Measurements from ENCODE around the gene SLC22A3. TPM values are rescaled to one million over a fixed set of nuclear protein-coding genes. Genes with fewer than 3 reads are reported as not detected.

Gene SLC22A3
- total RNA-seq, 2 experiments from 2014 or later: not detected

DNA sequence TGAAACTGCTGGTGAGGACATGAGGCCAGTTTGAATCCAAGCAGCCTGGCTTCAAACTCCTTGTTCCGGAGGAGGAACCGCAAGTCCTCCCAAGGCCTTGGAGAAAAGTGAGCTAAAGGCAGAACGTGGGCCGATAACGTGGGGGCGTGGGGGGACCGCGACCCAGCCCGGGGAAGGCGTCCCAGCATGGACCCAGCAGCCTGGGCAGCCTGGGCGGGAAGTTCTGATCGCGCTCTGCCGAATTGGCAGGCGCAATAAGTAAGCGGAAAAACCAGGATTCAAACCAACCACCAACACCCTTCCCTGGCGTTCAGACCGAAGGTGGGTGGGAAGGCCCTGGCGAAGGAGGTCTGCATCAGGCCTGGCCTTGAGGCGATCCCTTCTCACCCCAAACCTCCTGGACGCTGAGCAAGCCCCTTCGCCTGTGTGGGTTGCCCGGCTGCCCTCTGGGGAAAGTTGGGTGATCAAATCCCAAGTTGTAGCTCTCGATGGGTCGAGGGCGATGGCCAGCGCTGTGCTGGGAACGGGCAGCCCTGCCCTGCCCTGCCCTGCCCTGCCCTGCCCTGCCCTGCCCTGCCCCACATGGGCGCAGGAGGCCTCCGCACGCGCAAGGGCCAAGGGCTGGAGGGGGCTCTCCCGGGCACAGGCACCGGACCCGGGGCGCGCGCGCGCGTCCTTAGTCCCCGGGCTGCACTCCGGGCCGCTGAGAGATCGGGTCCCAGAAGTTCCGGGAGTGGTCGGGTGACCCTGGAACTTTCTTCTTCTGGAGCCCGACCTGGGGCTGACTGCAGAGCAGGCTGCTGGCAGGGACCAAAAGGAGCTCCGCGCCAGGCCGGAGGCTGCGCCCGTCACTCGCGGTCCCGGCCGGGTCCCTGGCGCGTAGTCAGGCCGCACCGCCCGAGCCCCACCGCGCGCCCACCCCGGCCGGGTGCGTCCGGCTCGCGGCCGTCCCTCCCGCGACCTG is 637 bp upstream of the SLC22A3 start:
- H3K9me2 ChIP-seq (ENCODE audit: insufficient read depth, low read length): no peaks in the 10 kb centered on the region
- TF ChIP-seq, protein P1, sequence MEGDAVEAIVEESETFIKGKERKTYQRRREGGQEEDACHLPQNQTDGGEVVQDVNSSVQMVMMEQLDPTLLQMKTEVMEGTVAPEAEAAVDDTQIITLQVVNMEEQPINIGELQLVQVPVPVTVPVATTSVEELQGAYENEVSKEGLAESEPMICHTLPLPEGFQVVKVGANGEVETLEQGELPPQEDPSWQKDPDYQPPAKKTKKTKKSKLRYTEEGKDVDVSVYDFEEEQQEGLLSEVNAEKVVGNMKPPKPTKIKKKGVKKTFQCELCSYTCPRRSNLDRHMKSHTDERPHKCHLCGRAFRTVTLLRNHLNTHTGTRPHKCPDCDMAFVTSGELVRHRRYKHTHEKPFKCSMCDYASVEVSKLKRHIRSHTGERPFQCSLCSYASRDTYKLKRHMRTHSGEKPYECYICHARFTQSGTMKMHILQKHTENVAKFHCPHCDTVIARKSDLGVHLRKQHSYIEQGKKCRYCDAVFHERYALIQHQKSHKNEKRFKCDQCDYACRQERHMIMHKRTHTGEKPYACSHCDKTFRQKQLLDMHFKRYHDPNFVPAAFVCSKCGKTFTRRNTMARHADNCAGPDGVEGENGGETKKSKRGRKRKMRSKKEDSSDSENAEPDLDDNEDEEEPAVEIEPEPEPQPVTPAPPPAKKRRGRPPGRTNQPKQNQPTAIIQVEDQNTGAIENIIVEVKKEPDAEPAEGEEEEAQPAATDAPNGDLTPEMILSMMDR (conservative IDR thresholded peaks at IDR 0.05; ENCODE audit: low read length): no peak
- no peak for TF ChIP-seq EZH2phosphoT487 (IDR thresholded peaks at IDR 0.05; ENCODE audit: borderline replicate concordance, low read depth, low read length)
- no peak overlapping the region for H3K4me3 ChIP-seq (ENCODE audit: low read depth, low read length, poor library complexity, severe bottlenecking)
- DNase-seq (ENCODE audit: low spot score): no peak
- no peaks in the 10 kb centered on the region for H4K20me1 ChIP-seq (ENCODE audit: insufficient read depth, low read length)
- no peak overlapping the region for H3K4me2 ChIP-seq (ENCODE audit: low read length)
- H3K36me3 ChIP-seq (ENCODE audit: insufficient read depth, low read length): no peaks in the 10 kb centered on the region
- intact Hi-C loops (cut with micrococcal nuclease; ENCODE audit: unreplicated experiment): no loop called here
- ChIA-PET CTCF (ENCODE audit: unreplicated experiment) (no interaction called here), POLR2A (no interaction called here)
- no peaks in the 10 kb centered on the region for H3K4me1 ChIP-seq (ENCODE audit: insufficient read depth, low read length, poor library complexity, severe bottlenecking)
- BruUV-seq (replicated peaks): no TSS peak
- no peaks in the 10 kb centered on the region for H3K79me2 ChIP-seq (ENCODE audit: insufficient read depth, low read depth, low read length)
- no peaks in the 10 kb centered on the region for H3K9me3 ChIP-seq (ENCODE audit: low read length)
- no peak overlapping the region for H3K27ac ChIP-seq (ENCODE audit: low read depth, low read length, poor library complexity, severe bottlenecking)
- no peak overlapping the region for H2AFZ ChIP-seq (ENCODE audit: low read length)

DNA sequence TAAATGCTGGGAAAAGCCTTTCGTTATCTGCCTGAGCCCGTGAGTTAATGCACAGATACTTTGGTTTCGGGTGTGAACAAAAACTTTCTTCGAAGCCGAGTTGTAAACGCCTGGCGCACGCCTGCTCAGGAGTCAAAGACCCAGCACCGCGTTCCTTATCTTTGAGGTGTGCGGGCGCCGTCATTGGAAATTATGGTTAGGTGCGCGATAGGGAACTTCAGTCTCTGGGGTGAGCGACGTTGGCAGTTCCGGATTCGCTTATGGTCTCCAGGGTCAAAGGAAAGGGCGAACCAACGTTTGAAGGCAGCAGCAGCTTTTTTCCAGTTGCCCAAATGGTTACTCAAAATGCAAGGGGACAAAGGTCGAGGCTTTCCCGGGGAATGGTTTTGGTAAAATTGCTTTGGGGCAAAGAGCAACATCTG is 853 bp downstream of the SLC22A3 start:
- no peak overlapping the region for H3K4me3 ChIP-seq (ENCODE audit: low read depth, low read length, poor library complexity, severe bottlenecking)
- no peak overlapping the region for H3K4me2 ChIP-seq (ENCODE audit: low read length)
- no TSS peak for BruUV-seq (replicated peaks)
- H3K9me3 ChIP-seq (ENCODE audit: low read length): no peaks in the 10 kb centered on the region
- no peak overlapping the region for H3K27ac ChIP-seq (ENCODE audit: low read depth, low read length, poor library complexity, severe bottlenecking)
- DNase-seq (ENCODE audit: low spot score): no peak
- TF ChIP-seq, protein P1 (conservative IDR thresholded peaks at IDR 0.05; ENCODE audit: low read length): no peak
- TF ChIP-seq EZH2phosphoT487 (IDR thresholded peaks at IDR 0.05; ENCODE audit: borderline replicate concordance, low read depth, low read length): no peak
- H3K9me2 ChIP-seq (ENCODE audit: insufficient read depth, low read length): no peaks in the 10 kb centered on the region
- no peaks in the 10 kb centered on the region for H4K20me1 ChIP-seq (ENCODE audit: insufficient read depth, low read length)
- no peaks in the 10 kb centered on the region for H3K36me3 ChIP-seq (ENCODE audit: insufficient read depth, low read length)
- CTCF ChIA-PET (ENCODE audit: unreplicated experiment): no interaction called here
- no peaks in the 10 kb centered on the region for H3K79me2 ChIP-seq (ENCODE audit: insufficient read depth, low read depth, low read length)
- POLR2A ChIA-PET: interaction anchor here (0.6 kb wide), 1 partner anchor 8 kb away, joined by 3 read pairs; no protein-coding TSS in a partner anchor
- no peak overlapping the region for H2AFZ ChIP-seq (ENCODE audit: low read length)
- H3K4me1 ChIP-seq (ENCODE audit: insufficient read depth, low read length, poor library complexity, severe bottlenecking): no peaks in the 10 kb centered on the region
- intact Hi-C loops (cut with micrococcal nuclease; ENCODE audit: unreplicated experiment): no loop called here

DNA sequence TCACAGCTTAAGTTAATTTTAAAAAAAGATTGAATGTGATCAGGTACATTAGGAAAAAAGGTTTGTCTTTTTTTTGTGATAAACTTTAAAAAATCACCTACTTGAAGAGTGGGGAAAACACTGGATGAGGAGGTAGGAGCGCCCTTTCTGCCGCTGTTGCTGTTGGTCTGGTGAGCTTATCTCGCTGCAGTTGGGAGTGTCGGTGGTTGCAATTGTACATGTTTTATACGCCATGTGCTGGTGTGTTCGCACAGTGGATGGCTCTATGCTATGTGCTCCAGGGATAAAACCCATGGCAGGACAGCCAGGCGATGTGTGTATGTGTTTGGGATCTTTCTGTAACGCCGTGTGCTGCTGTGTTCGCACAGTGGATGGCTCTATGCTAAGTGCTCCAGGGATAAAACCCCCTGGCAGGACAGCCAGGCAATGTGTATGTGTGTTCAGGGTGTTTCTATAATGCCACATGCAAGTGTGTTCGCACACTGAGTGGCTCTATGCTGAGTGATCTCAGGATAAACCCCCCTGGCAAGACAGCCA is 1.7 kb downstream of the SLC22A3 start:
- no peak overlapping the region for H3K4me2 ChIP-seq (ENCODE audit: low read length)
- H3K4me1 ChIP-seq (ENCODE audit: insufficient read depth, low read length, poor library complexity, severe bottlenecking): no peaks in the 10 kb centered on the region
- no peaks in the 10 kb centered on the region for H3K79me2 ChIP-seq (ENCODE audit: insufficient read depth, low read depth, low read length)
- H3K4me3 ChIP-seq (ENCODE audit: low read depth, low read length, poor library complexity, severe bottlenecking): no peak overlapping the region
- POLR2A ChIA-PET: interaction anchor here (0.6 kb wide), 1 partner anchor 9 kb away, joined by 3 read pairs; no protein-coding TSS in a partner anchor
- H2AFZ ChIP-seq (ENCODE audit: low read length): no peak overlapping the region
- TF ChIP-seq, protein P1 (conservative IDR thresholded peaks at IDR 0.05; ENCODE audit: low read length): no peak
- no peak for TF ChIP-seq EZH2phosphoT487 (IDR thresholded peaks at IDR 0.05; ENCODE audit: borderline replicate concordance, low read depth, low read length)
- no peaks in the 10 kb centered on the region for H3K36me3 ChIP-seq (ENCODE audit: insufficient read depth, low read length)
- no TSS peak for BruUV-seq (replicated peaks)
- no peaks in the 10 kb centered on the region for H4K20me1 ChIP-seq (ENCODE audit: insufficient read depth, low read length)
- CTCF ChIA-PET (ENCODE audit: unreplicated experiment): no interaction called here
- H3K27ac ChIP-seq (ENCODE audit: low read depth, low read length, poor library complexity, severe bottlenecking): no peak overlapping the region
- intact Hi-C loops (cut with micrococcal nuclease; ENCODE audit: unreplicated experiment): no loop called here
- H3K9me2 ChIP-seq (ENCODE audit: insufficient read depth, low read length): no peaks in the 10 kb centered on the region
- no peak for DNase-seq (ENCODE audit: low spot score)
- H3K9me3 ChIP-seq (ENCODE audit: low read length): no peaks in the 10 kb centered on the region

Data from OCI-LY7 (cell line).